AG09309 (cell line): ENCODE data around the gene NUBPL.
"Not testable (repeated sequence)": the region's sequence is repeated elsewhere in the genome, so short reads cannot be mapped to it uniquely, and the experiment has no call there.

Experiments used
- DNase-seq: peaks from one replicate; pipeline ENCODE4 v3.0.0-alpha.2; 2010; ENCODE audit warnings: low read depth
- H3K4me3 ChIP-seq: 2 replicates; pipeline ENCODE4 v1.5.1; 2011; ENCODE audit warnings: mild to moderate bottlenecking, low read depth, low read length, moderate library complexity; ENCODE audit not compliant: control insufficient read depth
- TF ChIP-seq, protein P1 (sequence below): IDR thresholded peaks from 2 replicates; pipeline ENCODE4 v1.5.1; 2011; ENCODE audit warnings: mild to moderate bottlenecking, low read depth, low read length, inconsistent platforms; ENCODE audit not compliant: insufficient read depth, control insufficient read depth; ENCODE audit errors: missing control alignments

NUBPL gene

DNA sequence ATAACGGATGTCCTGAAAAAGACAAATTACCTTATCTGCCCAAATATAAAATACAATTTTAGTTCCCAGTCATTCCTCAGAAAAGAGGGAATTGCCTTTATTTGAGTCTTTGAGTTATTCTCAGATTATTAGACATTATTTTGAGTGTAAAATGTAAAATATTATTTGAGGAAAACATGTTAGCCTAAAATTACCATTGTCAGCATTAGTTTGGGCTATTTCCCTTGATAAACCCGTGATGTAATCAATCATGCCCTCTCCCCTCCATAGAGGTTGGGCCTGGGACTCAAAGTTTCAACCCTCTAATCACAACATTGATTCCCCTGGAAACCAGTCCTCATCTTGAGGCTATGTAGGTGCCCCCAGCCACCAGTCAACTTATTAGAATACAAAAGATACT, 213.4 kb downstream of the NUBPL start:
- TF ChIP-seq, protein P1, sequence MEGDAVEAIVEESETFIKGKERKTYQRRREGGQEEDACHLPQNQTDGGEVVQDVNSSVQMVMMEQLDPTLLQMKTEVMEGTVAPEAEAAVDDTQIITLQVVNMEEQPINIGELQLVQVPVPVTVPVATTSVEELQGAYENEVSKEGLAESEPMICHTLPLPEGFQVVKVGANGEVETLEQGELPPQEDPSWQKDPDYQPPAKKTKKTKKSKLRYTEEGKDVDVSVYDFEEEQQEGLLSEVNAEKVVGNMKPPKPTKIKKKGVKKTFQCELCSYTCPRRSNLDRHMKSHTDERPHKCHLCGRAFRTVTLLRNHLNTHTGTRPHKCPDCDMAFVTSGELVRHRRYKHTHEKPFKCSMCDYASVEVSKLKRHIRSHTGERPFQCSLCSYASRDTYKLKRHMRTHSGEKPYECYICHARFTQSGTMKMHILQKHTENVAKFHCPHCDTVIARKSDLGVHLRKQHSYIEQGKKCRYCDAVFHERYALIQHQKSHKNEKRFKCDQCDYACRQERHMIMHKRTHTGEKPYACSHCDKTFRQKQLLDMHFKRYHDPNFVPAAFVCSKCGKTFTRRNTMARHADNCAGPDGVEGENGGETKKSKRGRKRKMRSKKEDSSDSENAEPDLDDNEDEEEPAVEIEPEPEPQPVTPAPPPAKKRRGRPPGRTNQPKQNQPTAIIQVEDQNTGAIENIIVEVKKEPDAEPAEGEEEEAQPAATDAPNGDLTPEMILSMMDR = no peak
- no peak overlapping the region for H3K4me3 ChIP-seq
- no peak for DNase-seq

DNA sequence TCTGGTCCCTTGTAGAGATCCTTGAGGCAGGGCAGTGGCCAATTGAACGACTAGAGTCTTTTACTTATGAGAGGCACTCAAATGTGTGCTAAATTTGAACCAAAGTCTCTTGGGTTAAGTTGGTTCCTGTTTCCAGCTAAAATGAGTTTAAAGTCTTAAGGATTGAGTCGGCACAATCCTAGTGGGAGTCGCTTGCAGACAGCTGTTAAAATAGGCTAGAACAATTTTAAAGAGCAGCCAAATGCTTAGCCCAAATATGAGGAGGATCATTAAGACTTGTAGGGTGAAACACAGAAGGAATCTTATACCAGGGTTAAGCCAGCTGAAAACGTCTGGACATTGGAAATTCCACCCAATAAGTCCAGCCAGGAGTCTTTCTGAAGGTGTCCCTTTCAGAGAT, 216.1 kb downstream of the NUBPL start:
- H3K4me3 ChIP-seq = no peak overlapping the region
- DNase-seq = no peak
- TF ChIP-seq, protein P1 = no peak

DNA sequence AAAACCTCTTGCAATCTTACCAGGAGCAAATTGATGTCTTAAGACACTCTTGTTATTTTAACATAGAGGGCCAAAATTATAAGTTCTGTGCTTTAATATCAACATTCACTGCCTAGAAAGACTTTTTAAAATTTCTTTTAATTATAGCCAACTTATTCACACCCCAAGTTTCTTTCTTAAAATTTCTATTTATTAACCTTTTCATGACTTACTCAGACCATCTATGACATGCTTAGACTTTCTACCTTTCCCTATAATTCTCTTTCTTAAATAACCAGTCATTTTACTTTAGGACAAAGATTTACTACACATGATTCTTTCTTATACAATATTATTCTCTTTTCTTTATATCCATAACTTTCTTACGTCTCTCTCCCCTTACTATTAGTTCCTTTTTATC, 220.4 kb downstream of the NUBPL start:
- no peak overlapping the region for H3K4me3 ChIP-seq
- DNase-seq = no peak
- TF ChIP-seq, protein P1 = no peak

DNA sequence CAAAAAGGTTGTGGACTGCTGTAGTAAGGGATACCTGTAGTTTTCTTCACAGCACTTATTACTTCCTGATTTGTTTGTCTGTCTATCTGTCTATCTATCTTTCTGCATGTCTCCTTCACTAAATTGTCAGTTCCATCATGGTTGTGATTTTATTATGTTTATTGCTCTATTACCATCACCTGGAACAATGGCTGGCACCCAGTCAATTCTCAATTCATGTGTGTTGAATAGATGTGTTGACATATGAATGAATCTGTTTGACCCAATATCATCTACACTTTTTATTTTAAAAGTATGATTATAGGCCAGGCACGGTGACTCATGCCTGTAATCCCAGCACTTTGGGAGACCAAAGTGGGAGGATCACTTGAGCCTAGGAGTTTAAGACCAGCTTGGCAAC, 224.4 kb downstream of the NUBPL start:
- TF ChIP-seq, protein P1 = no peak
- H3K4me3 ChIP-seq = no peak overlapping the region
- DNase-seq = no peak

DNA sequence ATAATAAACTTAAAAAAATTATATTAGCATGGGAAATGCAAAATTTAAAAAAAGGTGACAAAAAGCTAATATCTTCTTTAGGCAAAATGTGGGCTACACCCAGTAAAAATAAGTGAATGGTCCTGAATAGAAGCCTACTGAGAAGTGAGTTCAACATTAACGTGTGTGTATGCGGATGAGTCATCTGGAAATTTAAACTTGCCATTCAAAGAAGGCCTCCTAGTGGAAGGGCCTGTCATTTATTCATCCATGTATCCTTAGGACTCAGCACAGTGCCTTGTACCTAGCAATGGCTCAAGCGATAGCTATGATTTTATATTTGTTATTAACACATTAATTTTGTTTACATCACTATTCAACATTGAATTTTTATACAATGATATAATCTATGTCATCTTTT, 226.2 kb downstream of the NUBPL start:
- no peak for DNase-seq
- TF ChIP-seq, protein P1 = no peak
- no peak overlapping the region for H3K4me3 ChIP-seq

DNA sequence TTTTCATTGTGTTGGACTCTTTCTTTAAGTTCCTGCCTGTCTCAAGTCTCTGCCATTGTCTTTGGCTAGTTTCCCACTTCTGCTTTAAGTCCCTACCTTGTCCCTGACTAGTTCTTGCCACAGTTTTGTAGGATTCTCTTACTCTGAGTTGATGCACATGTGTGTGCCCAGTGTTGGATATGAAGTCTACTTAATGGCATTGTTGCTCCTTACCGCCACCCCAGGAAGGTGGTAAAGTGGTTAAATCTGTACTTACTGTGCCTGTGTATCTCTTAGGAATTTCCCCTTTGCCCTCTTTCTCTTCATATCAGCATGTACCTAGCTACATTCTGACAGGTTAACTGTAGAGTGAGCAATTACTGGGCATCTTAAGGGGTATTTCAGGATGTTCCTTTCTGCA, 227.1 kb downstream of the NUBPL start:
- DNase-seq = no peak
- H3K4me3 ChIP-seq = no peak overlapping the region
- TF ChIP-seq, protein P1 = no peak

DNA sequence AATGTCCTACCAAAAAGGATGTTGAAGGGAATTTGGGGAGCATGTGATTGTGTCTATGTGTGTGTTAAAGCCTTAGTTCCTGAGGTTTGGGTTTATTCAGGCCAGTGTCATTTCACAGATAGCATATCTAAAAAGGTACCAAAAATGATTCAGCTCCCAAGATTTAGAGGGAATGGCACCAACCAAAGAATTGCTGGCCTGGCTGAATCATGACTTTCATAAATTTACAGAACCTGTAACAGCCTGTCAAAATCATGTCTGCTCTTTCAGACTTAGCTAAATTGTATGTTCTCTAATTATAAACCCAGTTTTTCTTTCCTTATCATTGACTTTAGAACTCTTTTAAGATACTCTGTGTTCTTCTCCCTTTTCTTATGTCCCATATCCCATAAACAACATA, 231.5 kb downstream of the NUBPL start:
- no peak overlapping the region for H3K4me3 ChIP-seq
- no peak for DNase-seq
- TF ChIP-seq, protein P1 = no peak

DNA sequence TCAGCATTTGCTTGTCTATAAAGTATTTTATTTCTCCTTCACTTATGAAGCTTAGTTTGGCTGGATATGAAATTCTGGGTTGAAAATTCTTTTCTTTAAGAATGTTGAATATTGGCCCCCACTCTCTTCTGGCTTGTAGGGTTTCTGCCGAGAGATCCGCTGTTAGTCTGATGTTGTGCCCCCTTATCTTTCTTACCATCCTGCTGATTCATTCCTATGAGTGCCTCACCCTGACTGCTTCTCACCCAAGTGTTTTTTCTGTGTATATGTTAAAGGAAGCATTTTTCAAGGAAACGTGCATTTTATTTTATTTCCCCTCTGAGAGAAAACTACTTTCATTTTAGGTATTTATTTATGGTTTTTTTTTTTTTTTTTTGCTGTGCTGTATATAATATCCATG, 236.7 kb downstream of the NUBPL start:
- DNase-seq, H3K4me3 ChIP-seq: not testable (repeated sequence)
